Activated naive CD4-positive, alpha-beta T cell treated with anti-CD3 and anti-CD28 coated beads, Interleukin-2, amount 50 U/mL, for 24 hours (primary cell): ENCODE data around the gene ATG3.
"Not testable (repeated sequence)": the region's sequence is repeated elsewhere in the genome, so short reads cannot be mapped to it uniquely, and the experiment has no call there.

ENCODE experiments used
- H3K27ac Mint-ChIP-seq: one replicate; pipeline ENCODE4 v1.8.0; 2021; ENCODE audit warnings: mild to moderate bottlenecking, mixed read lengths
- H3K27me3 Mint-ChIP-seq: one replicate; pipeline ENCODE4 v1.8.0; 2021; ENCODE audit warnings: mixed read lengths
- H3K36me3 Mint-ChIP-seq: one replicate; pipeline ENCODE4 v1.8.0; 2021; ENCODE audit warnings: mixed read lengths
- H3K4me1 Mint-ChIP-seq: one replicate; pipeline ENCODE4 v1.8.0; 2021; ENCODE audit warnings: mixed read lengths
- H3K4me3 Mint-ChIP-seq: one replicate; pipeline ENCODE4 v1.8.0; 2021; ENCODE audit warnings: mild to moderate bottlenecking, mixed read lengths
- H3K9me3 Mint-ChIP-seq: one replicate; pipeline ENCODE4 v1.8.0; 2021; ENCODE audit warnings: mixed read lengths

The ATG3 gene

GRCh38 chr3:112494448-112494767, 67.4 kb downstream of the ATG3 start:
- Mint-ChIP-seq H3K4me1 (peaks cover 76% of the 10 kb centered on the region), H3K27ac (peak overlapping the region; percentile 98), H3K36me3 (peaks cover 35% of the 10 kb centered on the region), H3K4me3 (peak overlapping the region; percentile 95)
- H3K9me3 Mint-ChIP-seq, H3K27me3 Mint-ChIP-seq: not testable (repeated sequence)

GRCh38 chr3:112492124-112492523, 69.6 kb downstream of the ATG3 start:
- H3K27me3 Mint-ChIP-seq = no peaks in the 10 kb centered on the region
- peaks cover 85% of the 10 kb centered on the region for H3K4me1 Mint-ChIP-seq
- peaks cover 7% of the 10 kb centered on the region for H3K9me3 Mint-ChIP-seq
- H3K36me3 Mint-ChIP-seq = peaks cover 35% of the 10 kb centered on the region
- peak overlapping the region; percentile 98 for H3K27ac Mint-ChIP-seq
- H3K4me3 Mint-ChIP-seq = peak overlapping the region; percentile 95

GRCh38 chr3:112491373-112491772, 70.4 kb downstream of the ATG3 start:
- H3K4me1 Mint-ChIP-seq = peaks cover 86% of the 10 kb centered on the region
- H3K36me3 Mint-ChIP-seq = peaks cover 36% of the 10 kb centered on the region
- peak overlapping the region; percentile 95 for H3K4me3 Mint-ChIP-seq
- no peaks in the 10 kb centered on the region for H3K27me3 Mint-ChIP-seq
- peak overlapping the region; percentile 98 for H3K27ac Mint-ChIP-seq
- peaks cover 7% of the 10 kb centered on the region for H3K9me3 Mint-ChIP-seq

GRCh38 chr3:112489674-112490479, 71.9 kb downstream of the ATG3 start:
- Mint-ChIP-seq H3K27ac (peak overlapping the region; percentile 98), H3K36me3 (peaks cover 30% of the 10 kb centered on the region), H3K4me3 (peak overlapping the region; percentile 95), H3K4me1 (peaks cover 78% of the 10 kb centered on the region), H3K9me3 (peaks cover 7% of the 10 kb centered on the region), H3K27me3 (no peaks in the 10 kb centered on the region)

- Mint-ChIP-seq H3K4me3 (no peak overlapping the region), H3K36me3 (peaks cover 25% of the 10 kb centered on the region), H3K27me3 (no peaks in the 10 kb centered on the region), H3K4me1 (peaks cover 76% of the 10 kb centered on the region), H3K9me3 (peaks cover 7% of the 10 kb centered on the region), H3K27ac (no peak overlapping the region)
Measured at GRCh38 chr3:112486811-112487505, 74.8 kb downstream of the ATG3 start.

GRCh38 chr3:112484352-112484751, 77.4 kb downstream of the ATG3 start:
- H3K4me1 Mint-ChIP-seq = peaks cover 75% of the 10 kb centered on the region
- peaks cover 31% of the 10 kb centered on the region for H3K36me3 Mint-ChIP-seq
- H3K9me3 Mint-ChIP-seq = peaks cover 4% of the 10 kb centered on the region
- H3K27me3 Mint-ChIP-seq = no peaks in the 10 kb centered on the region
- peak overlapping the region; percentile 25 for H3K27ac Mint-ChIP-seq
- no peak overlapping the region for H3K4me3 Mint-ChIP-seq

- Mint-ChIP-seq H3K9me3 (peaks cover 9% of the 10 kb centered on the region), H3K27me3 (no peaks in the 10 kb centered on the region), H3K36me3 (peaks cover 36% of the 10 kb centered on the region), H3K27ac (peak overlapping the region; percentile 82), H3K4me3 (peak overlapping the region; percentile 11), H3K4me1 (peaks cover 73% of the 10 kb centered on the region)
Measured at GRCh38 chr3:112482675-112483074, 79.1 kb downstream of the ATG3 start.
